ENCODE results near the gene GPC4.

The GPC4 gene

GRCh38 chrX:133419911-133420310, 4.6 kb upstream of the GPC4 start (continued):
- TF ChIP-seq ZNF26 (tag by site-specific recombination; IDR thresholded peaks at IDR 0.05) (no peak), ZNF394 (tag by site-specific recombination; IDR thresholded peaks at IDR 0.05; ENCODE audit: borderline replicate concordance) (peak; percentile 87; the same call in 1 of the 2 replicates), BCL11A (tag by site-specific recombination; IDR thresholded peaks at IDR 0.05; ENCODE audit: low read depth) (no peak), PRDM6 (tag by site-specific recombination; IDR thresholded peaks at IDR 0.05) (no peak), ZEB2 (tag by site-specific recombination; IDR thresholded peaks at IDR 0.05) (no peak), ZNF335 (tag by site-specific recombination; conservative IDR thresholded peaks at IDR 0.05) (no peak), ZSCAN30 (tag by site-specific recombination; IDR thresholded peaks at IDR 0.05) (no peak), OSR2 (tag by site-specific recombination; IDR thresholded peaks at IDR 0.05) (no peak), ELK4 (IDR thresholded peaks at IDR 0.05; ENCODE audit: borderline replicate concordance, low read depth, low read length) (no peak), ZNF548 (tag by site-specific recombination; IDR thresholded peaks at IDR 0.05) (no peak), ZNF791 (tag by site-specific recombination; IDR thresholded peaks at IDR 0.05) (0 out of 2 replicates have a peak, but pooled peaks have one; percentile 61), ZNF133 (tag by site-specific recombination; IDR thresholded peaks at IDR 0.05) (no peak), ZNF501 (tag by site-specific recombination; IDR thresholded peaks at IDR 0.05) (no peak), ZNF600 (tag by site-specific recombination; IDR thresholded peaks at IDR 0.05) (no peak), HOXC10 (CRISPR knock-in tag; IDR thresholded peaks at IDR 0.05) (no peak), ZNF324 (tag by site-specific recombination; IDR thresholded peaks at IDR 0.05) (no peak), ZNF266 (tag by site-specific recombination; IDR thresholded peaks at IDR 0.05; ENCODE audit: low read depth) (peak; percentile 54; the same call in 1 of the 2 replicates), ZNF19 (tag by site-specific recombination; IDR thresholded peaks at IDR 0.05; ENCODE audit: low read depth) (0 out of 2 replicates have a peak, but pooled peaks have one; percentile 19)
- TF ChIP-seq, protein P1, sequence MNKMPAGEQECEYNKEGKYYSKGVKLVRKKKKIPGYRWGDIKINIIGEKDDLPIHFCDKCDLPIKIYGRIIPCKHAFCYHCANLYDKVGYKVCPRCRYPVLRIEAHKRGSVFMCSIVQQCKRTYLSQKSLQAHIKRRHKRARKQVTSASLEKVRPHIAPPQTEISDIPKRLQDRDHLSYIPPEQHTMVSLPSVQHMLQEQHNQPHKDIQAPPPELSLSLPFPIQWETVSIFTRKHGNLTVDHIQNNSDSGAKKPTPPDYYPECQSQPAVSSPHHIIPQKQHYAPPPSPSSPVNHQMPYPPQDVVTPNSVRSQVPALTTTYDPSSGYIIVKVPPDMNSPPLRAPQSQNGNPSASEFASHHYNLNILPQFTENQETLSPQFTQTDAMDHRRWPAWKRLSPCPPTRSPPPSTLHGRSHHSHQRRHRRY (tag by site-specific recombination; IDR thresholded peaks at IDR 0.05): no peak
- TF ChIP-seq, protein P2, sequence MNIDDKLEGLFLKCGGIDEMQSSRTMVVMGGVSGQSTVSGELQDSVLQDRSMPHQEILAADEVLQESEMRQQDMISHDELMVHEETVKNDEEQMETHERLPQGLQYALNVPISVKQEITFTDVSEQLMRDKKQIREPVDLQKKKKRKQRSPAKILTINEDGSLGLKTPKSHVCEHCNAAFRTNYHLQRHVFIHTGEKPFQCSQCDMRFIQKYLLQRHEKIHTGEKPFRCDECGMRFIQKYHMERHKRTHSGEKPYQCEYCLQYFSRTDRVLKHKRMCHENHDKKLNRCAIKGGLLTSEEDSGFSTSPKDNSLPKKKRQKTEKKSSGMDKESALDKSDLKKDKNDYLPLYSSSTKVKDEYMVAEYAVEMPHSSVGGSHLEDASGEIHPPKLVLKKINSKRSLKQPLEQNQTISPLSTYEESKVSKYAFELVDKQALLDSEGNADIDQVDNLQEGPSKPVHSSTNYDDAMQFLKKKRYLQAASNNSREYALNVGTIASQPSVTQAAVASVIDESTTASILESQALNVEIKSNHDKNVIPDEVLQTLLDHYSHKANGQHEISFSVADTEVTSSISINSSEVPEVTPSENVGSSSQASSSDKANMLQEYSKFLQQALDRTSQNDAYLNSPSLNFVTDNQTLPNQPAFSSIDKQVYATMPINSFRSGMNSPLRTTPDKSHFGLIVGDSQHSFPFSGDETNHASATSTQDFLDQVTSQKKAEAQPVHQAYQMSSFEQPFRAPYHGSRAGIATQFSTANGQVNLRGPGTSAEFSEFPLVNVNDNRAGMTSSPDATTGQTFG (tag by site-specific recombination; IDR thresholded peaks at IDR 0.05; ENCODE audit: borderline replicate concordance): no peak
- TF ChIP-seq, protein P3, sequence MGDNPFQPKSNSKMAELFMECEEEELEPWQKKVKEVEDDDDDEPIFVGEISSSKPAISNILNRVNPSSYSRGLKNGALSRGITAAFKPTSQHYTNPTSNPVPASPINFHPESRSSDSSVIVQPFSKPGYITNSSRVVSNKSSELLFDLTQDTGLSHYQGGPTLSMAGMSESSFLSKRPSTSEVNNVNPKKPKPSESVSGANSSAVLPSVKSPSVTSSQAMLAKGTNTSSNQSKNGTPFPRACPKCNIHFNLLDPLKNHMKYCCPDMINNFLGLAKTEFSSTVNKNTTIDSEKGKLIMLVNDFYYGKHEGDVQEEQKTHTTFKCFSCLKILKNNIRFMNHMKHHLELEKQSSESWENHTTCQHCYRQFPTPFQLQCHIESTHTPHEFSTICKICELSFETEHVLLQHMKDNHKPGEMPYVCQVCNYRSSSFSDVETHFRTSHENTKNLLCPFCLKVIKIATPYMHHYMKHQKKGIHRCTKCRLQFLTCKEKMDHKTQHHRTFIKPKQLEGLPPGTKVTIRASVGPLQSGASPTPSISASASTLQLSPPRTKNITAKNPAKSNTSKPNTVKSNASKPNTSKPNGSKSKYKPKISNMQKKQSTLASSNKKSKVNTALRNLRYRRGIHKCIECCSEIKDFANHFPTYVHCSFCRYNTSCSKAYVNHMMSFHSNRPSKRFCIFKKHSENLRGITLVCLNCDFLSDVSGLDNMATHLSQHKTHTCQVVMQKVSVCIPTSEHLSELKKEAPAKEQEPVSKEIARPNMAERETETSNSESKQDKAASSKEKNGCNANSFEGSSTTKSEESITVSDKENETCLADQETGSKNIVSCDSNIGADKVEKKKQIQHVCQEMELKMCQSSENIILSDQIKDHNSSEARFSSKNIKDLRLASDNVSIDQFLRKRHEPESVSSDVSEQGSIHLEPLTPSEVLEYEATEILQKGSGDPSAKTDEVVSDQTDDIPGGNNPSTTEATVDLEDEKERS (tag by site-specific recombination; IDR thresholded peaks at IDR 0.05): no peak
- TF ChIP-seq, protein P4, sequence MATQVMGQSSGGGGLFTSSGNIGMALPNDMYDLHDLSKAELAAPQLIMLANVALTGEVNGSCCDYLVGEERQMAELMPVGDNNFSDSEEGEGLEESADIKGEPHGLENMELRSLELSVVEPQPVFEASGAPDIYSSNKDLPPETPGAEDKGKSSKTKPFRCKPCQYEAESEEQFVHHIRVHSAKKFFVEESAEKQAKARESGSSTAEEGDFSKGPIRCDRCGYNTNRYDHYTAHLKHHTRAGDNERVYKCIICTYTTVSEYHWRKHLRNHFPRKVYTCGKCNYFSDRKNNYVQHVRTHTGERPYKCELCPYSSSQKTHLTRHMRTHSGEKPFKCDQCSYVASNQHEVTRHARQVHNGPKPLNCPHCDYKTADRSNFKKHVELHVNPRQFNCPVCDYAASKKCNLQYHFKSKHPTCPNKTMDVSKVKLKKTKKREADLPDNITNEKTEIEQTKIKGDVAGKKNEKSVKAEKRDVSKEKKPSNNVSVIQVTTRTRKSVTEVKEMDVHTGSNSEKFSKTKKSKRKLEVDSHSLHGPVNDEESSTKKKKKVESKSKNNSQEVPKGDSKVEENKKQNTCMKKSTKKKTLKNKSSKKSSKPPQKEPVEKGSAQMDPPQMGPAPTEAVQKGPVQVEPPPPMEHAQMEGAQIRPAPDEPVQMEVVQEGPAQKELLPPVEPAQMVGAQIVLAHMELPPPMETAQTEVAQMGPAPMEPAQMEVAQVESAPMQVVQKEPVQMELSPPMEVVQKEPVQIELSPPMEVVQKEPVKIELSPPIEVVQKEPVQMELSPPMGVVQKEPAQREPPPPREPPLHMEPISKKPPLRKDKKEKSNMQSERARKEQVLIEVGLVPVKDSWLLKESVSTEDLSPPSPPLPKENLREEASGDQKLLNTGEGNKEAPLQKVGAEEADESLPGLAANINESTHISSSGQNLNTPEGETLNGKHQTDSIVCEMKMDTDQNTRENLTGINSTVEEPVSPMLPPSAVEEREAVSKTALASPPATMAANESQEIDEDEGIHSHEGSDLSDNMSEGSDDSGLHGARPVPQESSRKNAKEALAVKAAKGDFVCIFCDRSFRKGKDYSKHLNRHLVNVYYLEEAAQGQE (tag by site-specific recombination; IDR thresholded peaks at IDR 0.05): peak; percentile 63; the same call in 1 of the 2 replicates

Measured in HEK293 (cell line).